Measurements from ENCODE around the gene KIF2C.
"Not testable (repeated sequence)": the region's sequence is repeated elsewhere in the genome, so short reads cannot be mapped to it uniquely, and the experiment has no call there.

The KIF2C gene

GRCh38 chr1:44785501-44786137, 46.0 kb downstream of the KIF2C start:
- no peaks in the 10 kb centered on the region for H3K9me3 ChIP-seq
- peak overlapping the region; percentile 38 for H3K4me3 ChIP-seq
- H3K36me3 ChIP-seq (replicated peaks): peaks cover 12% of the 10 kb centered on the region
- no peak for DNase-seq (ENCODE audit: low spot score in 2 of 2)
- H3K27me3 ChIP-seq (ENCODE audit: low read depth): no peaks in the 10 kb centered on the region
- H3K4me1 ChIP-seq: peaks cover 10% of the 10 kb centered on the region
- in situ Hi-C loops (cut with MboI; ENCODE audit: low sequenced_read_pairs): no loop called here

GRCh38 chr1:44786138-44786840, 46.7 kb downstream of the KIF2C start:
- DNase-seq (ENCODE audit: low spot score in 2 of 2): peak; percentile 81 to 91
- Histone ChIP-seq H3K4me3 (peak overlapping the region; percentile 38), H3K27me3 (ENCODE audit: low read depth) (no peaks in the 10 kb centered on the region), H3K9me3 (no peaks in the 10 kb centered on the region), H3K4me1 (peaks cover 10% of the 10 kb centered on the region), H3K36me3 (replicated peaks) (peaks cover 6% of the 10 kb centered on the region)
- in situ Hi-C loops (cut with MboI; ENCODE audit: low sequenced_read_pairs): no loop called here

- Histone ChIP-seq H3K27me3 (ENCODE audit: low read depth) (no peaks in the 10 kb centered on the region), H3K4me3 (peak overlapping the region; percentile 38), H3K9me3 (no peaks in the 10 kb centered on the region), H3K36me3 (replicated peaks) (no peaks in the 10 kb centered on the region; the same call in 1 of the 2 replicates), H3K4me1 (peaks cover 10% of the 10 kb centered on the region)
- DNase-seq (ENCODE audit: low spot score in 2 of 2): no peak
- in situ Hi-C loops (cut with MboI; ENCODE audit: low sequenced_read_pairs): no loop called here
Measured at GRCh38 chr1:44786841-44787426, 47.3 kb downstream of the KIF2C start.

GRCh38 chr1:44787506-44787905, 47.9 kb downstream of the KIF2C start:
- H3K4me3 ChIP-seq: no peak overlapping the region
- in situ Hi-C loops (cut with MboI; ENCODE audit: low sequenced_read_pairs): no loop called here
- no peak for DNase-seq (ENCODE audit: low spot score in 2 of 2)
- no peaks in the 10 kb centered on the region; the same call in 1 of the 2 replicates for H3K36me3 ChIP-seq (replicated peaks)
- no peaks in the 10 kb centered on the region for H3K27me3 ChIP-seq (ENCODE audit: low read depth)
- peaks cover 10% of the 10 kb centered on the region for H3K4me1 ChIP-seq
- no peaks in the 10 kb centered on the region for H3K9me3 ChIP-seq

GRCh38 chr1:44788120-44788860, 48.7 kb downstream of the KIF2C start, which contains the start of gene BEST4:
TSS of gene BEST4 (minus strand) at chr1:44788170. CDS start at chr1:44787705, 465 bp downstream.
- no peaks in the 10 kb centered on the region for H3K9me3 ChIP-seq
- H3K36me3 ChIP-seq (replicated peaks): no peaks in the 10 kb centered on the region
- peaks cover 10% of the 10 kb centered on the region for H3K4me1 ChIP-seq
- DNase-seq (ENCODE audit: low spot score in 2 of 2): no peak
- H3K27me3 ChIP-seq (ENCODE audit: low read depth): no peaks in the 10 kb centered on the region
- in situ Hi-C loops (cut with MboI; ENCODE audit: low sequenced_read_pairs): no loop called here
- H3K4me3 ChIP-seq: no peak within 1 kb of the TSS

GRCh38 chr1:44790968-44791801, 51.5 kb downstream of the KIF2C start:
- Histone ChIP-seq H3K36me3 (replicated peaks) (no peaks in the 10 kb centered on the region), H3K9me3 (no peaks in the 10 kb centered on the region), H3K4me3 (no peak overlapping the region), H3K27me3 (ENCODE audit: low read depth) (no peaks in the 10 kb centered on the region), H3K4me1 (peaks cover 6% of the 10 kb centered on the region)
- no peak for DNase-seq (ENCODE audit: low spot score in 2 of 2)
- in situ Hi-C loops (cut with MboI; ENCODE audit: low sequenced_read_pairs): no loop called here

- no peaks in the 10 kb centered on the region for H3K9me3 ChIP-seq
- no peaks in the 10 kb centered on the region for H3K27me3 ChIP-seq (ENCODE audit: low read depth)
- no peak for DNase-seq (ENCODE audit: low spot score in 2 of 2)
- H3K4me1 ChIP-seq: no peaks in the 10 kb centered on the region; the same call in 1 of the 2 replicates
- in situ Hi-C loops (cut with MboI; ENCODE audit: low sequenced_read_pairs): no loop called here
- H3K36me3 ChIP-seq (replicated peaks): no peaks in the 10 kb centered on the region
- H3K4me3 ChIP-seq: no peak overlapping the region
Measured at GRCh38 chr1:44792736-44793502, 53.3 kb downstream of the KIF2C start.

- peaks cover 10% of the 10 kb centered on the region for H3K36me3 ChIP-seq (replicated peaks)
- DNase-seq (ENCODE audit: low spot score in 2 of 2); H3K4me1 ChIP-seq; H3K27me3 ChIP-seq (ENCODE audit: low read depth); H3K9me3 ChIP-seq; H3K4me3 ChIP-seq; in situ Hi-C loops (cut with MboI; ENCODE audit: low sequenced_read_pairs): not testable (repeated sequence)
Measured at GRCh38 chr1:44797886-44798285, 58.2 kb downstream of the KIF2C start.

- Histone ChIP-seq H3K4me1 (no peaks in the 10 kb centered on the region; the same call in 1 of the 2 replicates), H3K36me3 (replicated peaks) (peaks cover 19% of the 10 kb centered on the region), H3K4me3 (no peak overlapping the region), H3K27me3 (ENCODE audit: low read depth) (no peaks in the 10 kb centered on the region), H3K9me3 (no peaks in the 10 kb centered on the region)
- in situ Hi-C loops (cut with MboI; ENCODE audit: low sequenced_read_pairs): no loop called here
- no peak for DNase-seq (ENCODE audit: low spot score in 2 of 2)
Measured at GRCh38 chr1:44798481-44799365, 59.1 kb downstream of the KIF2C start.

- peak; percentile 98 to 99 for DNase-seq (ENCODE audit: low spot score in 2 of 2)
- H3K9me3 ChIP-seq: no peaks in the 10 kb centered on the region
- H3K4me3 ChIP-seq: peak within 1 kb of the TSS; percentile 82
- H3K36me3 ChIP-seq (replicated peaks): peaks cover 26% of the 10 kb centered on the region
- H3K4me1 ChIP-seq: no peaks in the 10 kb centered on the region; the same call in 1 of the 2 replicates
- in situ Hi-C loops (cut with MboI; ENCODE audit: low sequenced_read_pairs): no loop called here
- no peaks in the 10 kb centered on the region for H3K27me3 ChIP-seq (ENCODE audit: low read depth)
Measured at GRCh38 chr1:44799770-44800584, 60.3 kb downstream of the KIF2C start, which contains the start of gene PLK3. TSS of gene PLK3 (plus strand) at chr1:44800377. CDS start at chr1:44800464, 87 bp downstream.
